Activated CD4-positive, alpha-beta T cell treated with anti-CD3 and anti-CD28 coated beads, Interleukin-2, amount 10 ng/mL, durations not matched to agents 24 days and 14 days (primary cell): ENCODE results near the gene CDC45. TPM values are rescaled to one million over a fixed set of nuclear protein-coding genes. Genes with fewer than 3 reads are reported as not detected.

Experiments
- DNase-seq: peaks from one replicate; pipeline ENCODE4 v3.0.0; 2022
- H3K27ac Mint-ChIP-seq: one replicate; pipeline ENCODE4 v1.8.0; 2022; ENCODE audit warnings: mild to moderate bottlenecking, mixed read lengths
- H3K27me3 Mint-ChIP-seq: one replicate; pipeline ENCODE4 v1.8.0; 2022; ENCODE audit warnings: mixed read lengths
- H3K36me3 Mint-ChIP-seq: one replicate; pipeline ENCODE4 v1.8.0; 2022; ENCODE audit warnings: low read depth, mild to moderate bottlenecking, mixed read lengths
- H3K4me1 Mint-ChIP-seq: one replicate; pipeline ENCODE4 v1.8.0; 2021; ENCODE audit warnings: mixed read lengths
- H3K4me3 Mint-ChIP-seq: one replicate; pipeline ENCODE4 v1.8.0; 2022; ENCODE audit warnings: mild to moderate bottlenecking, moderate library complexity, mixed read lengths
- H3K9me3 Mint-ChIP-seq: one replicate; pipeline ENCODE4 v1.8.0; 2021; ENCODE audit warnings: mixed read lengths
- intact Hi-C: fragments of 100-400 bp; cut with micrococcal nuclease; formaldehyde crosslinking; loops from one replicate; pipeline ENCODE4 v1.15.1; 2023
- total RNA-seq: library from RNA; stranded (reverse); gene quantifications from 2 replicates; pipeline ENCODE4 v1.2.3, GENCODE V29; 2022

The CDC45 gene
- total RNA-seq, 1 donor from 2014 or later = 123 TPM

DNA sequence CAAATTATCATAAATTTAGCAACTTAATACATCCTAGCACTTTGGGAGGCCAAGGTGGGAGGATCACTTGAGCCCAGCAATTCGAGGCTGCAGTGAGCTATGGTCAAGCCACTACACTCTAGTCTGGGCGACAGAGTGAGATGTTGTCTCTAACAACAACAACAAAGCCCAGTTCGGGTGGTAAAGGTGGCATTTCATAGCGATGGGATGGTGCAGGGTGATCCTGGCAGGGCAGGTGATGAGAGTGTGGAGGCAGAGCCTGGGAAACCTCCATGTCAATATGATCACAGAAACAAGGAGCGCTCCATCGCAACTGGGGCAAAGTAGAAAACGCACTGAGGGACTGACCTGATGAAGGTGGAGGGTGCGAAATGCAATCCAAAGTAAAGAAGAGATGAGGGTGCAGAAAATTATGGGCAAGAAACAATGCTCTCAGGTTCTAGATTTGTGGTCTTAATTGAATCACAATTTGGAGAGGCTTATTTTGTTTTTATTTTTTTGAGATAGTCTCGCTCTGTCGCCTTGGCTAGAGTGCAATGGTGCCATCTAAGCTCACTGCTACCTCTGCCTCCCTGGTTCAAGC, 77.3 kb downstream of the CDC45 start:
- DNase-seq = no peak
- Mint-ChIP-seq H3K9me3 (no peaks in the 10 kb centered on the region), H3K27me3 (peaks cover 9% of the 10 kb centered on the region), H3K27ac (no peak overlapping the region), H3K4me3 (no peak overlapping the region), H3K36me3 (no peaks in the 10 kb centered on the region), H3K4me1 (no peaks in the 10 kb centered on the region)
- intact Hi-C loops = no loop called here

DNA sequence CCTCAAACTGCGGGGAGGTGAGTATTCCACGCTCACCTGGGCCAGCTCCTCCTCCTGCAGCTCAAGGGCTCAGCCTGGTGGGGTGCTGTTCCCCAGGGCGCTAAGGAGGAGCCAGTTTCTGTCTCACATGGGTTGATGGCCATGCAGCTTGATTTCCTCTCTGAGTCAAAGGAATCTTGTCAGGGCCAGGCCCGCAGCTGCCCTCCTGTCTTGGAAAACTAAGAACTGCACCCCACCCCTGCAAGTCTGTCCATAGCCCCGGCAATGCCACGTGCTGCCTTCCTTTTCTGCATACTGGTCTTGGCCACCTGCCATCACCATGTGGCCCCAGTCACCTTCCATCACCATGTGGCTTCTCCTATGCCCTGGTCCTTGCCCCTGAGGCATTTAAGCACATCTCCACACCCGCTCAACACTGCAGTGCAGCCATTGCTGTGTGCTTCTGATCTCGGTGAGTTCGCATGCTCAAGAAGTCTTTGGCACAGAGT, 79.6 kb downstream of the CDC45 start:
- no peaks in the 10 kb centered on the region for H3K4me1 Mint-ChIP-seq
- no peak for DNase-seq
- intact Hi-C loops = no loop called here
- no peaks in the 10 kb centered on the region for H3K36me3 Mint-ChIP-seq
- H3K27ac Mint-ChIP-seq = no peak overlapping the region
- no peaks in the 10 kb centered on the region for H3K9me3 Mint-ChIP-seq
- peaks cover 4% of the 10 kb centered on the region for H3K27me3 Mint-ChIP-seq
- no peak overlapping the region for H3K4me3 Mint-ChIP-seq

- Mint-ChIP-seq H3K36me3 (no peaks in the 10 kb centered on the region), H3K4me1 (no peaks in the 10 kb centered on the region), H3K27ac (no peak overlapping the region), H3K27me3 (peaks cover 2% of the 10 kb centered on the region), H3K9me3 (no peaks in the 10 kb centered on the region), H3K4me3 (no peak overlapping the region)
- no peak for DNase-seq
- intact Hi-C loops = no loop called here
Measured at GRCh38 chr22:19559956-19560355, 80.2 kb downstream of the CDC45 start.

GRCh38 chr22:19565382-19566278, 85.9 kb downstream of the CDC45 start:
- Mint-ChIP-seq H3K36me3 (no peaks in the 10 kb centered on the region), H3K4me3 (no peak overlapping the region), H3K4me1 (peaks cover 8% of the 10 kb centered on the region), H3K9me3 (no peaks in the 10 kb centered on the region), H3K27me3 (no peaks in the 10 kb centered on the region), H3K27ac (no peak overlapping the region)
- intact Hi-C loops = no loop called here
- no peak for DNase-seq

- Mint-ChIP-seq H3K27ac (no peak overlapping the region), H3K36me3 (no peaks in the 10 kb centered on the region), H3K27me3 (no peaks in the 10 kb centered on the region), H3K4me1 (peaks cover 8% of the 10 kb centered on the region), H3K4me3 (no peak overlapping the region), H3K9me3 (no peaks in the 10 kb centered on the region)
- intact Hi-C loops = no loop called here
- no peak for DNase-seq
Measured at GRCh38 chr22:19566279-19567156, 86.8 kb downstream of the CDC45 start.

- Mint-ChIP-seq H3K27ac (no peak overlapping the region), H3K4me1 (peaks cover 8% of the 10 kb centered on the region), H3K36me3 (no peaks in the 10 kb centered on the region), H3K4me3 (no peak overlapping the region), H3K9me3 (no peaks in the 10 kb centered on the region), H3K27me3 (no peaks in the 10 kb centered on the region)
- intact Hi-C loops = no loop called here
- DNase-seq = no peak
Measured at GRCh38 chr22:19567157-19568009, 87.7 kb downstream of the CDC45 start.

DNA sequence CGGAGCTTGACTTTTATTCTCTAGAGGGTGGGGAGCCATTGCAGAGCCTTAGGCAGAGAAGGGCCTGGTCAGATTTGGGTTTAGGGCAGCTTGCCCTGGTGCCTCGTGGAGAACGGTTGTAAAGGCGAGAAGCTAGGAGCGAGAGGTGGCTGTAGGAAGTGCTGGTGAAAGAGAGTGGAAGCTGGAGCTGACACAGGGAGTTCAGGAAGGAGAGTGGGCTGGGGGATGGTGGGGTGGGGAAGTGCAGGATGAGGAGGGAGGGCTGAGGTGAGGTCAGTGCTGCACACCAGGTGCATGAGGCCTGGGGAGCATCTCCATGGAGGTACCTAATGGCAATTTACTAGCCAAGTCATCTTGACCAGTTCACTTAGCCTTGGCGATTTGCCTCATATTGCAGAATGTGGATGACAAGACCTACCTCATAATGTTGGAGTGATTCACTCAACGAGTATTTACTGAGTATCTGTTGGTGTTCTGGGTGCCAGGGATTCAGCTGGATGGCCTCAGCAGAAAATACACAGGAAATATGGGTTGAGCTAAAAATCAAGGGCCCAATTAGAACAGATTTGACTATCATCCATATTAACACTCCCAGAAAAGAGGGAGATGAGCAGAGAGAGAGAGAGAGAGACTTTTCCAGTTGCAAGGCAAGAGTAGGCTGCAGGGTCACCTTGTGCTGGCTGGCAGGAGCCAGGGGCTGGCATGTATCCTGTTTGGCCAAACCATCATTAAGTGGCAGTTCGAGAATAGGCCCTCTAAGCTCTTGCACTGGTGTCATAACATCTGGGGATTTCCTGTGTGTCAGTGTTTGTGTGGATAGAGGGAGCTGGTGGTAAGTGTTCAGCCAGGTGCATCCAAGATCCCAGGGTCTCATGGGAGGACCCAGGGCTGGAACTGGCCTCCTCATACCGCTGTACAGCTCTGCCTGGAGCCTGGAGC, 88.9 kb downstream of the CDC45 start:
- no peaks in the 10 kb centered on the region for H3K9me3 Mint-ChIP-seq
- H3K27ac Mint-ChIP-seq = no peak overlapping the region

DNA sequence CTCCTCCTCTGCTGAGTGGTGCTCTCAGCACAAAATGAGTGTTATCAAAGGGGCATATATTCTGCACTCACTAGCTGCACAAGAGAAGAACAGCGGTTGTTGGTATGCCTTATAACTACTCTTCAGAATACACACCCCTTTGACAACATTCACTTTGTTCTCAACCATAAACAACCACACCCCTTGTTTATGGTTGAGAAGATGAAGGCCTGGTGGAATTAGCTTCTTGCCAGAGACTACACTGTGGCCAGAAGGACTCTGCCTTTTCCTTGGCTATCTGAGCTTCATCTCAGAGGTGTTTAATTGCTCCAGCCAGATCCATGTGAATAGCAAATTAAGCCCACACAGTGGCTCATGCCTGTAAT, 89.5 kb downstream of the CDC45 start:
- Mint-ChIP-seq H3K9me3 (no peaks in the 10 kb centered on the region), H3K27me3 (no peaks in the 10 kb centered on the region), H3K36me3 (no peaks in the 10 kb centered on the region), H3K4me3 (no peak overlapping the region), H3K4me1 (peaks cover 8% of the 10 kb centered on the region), H3K27ac (no peak overlapping the region)
- intact Hi-C loops = no loop called here
- DNase-seq = no peak

More for the DNA sequence above, 88.9 kb downstream of the CDC45 start:
- no peaks in the 10 kb centered on the region for H3K27me3 Mint-ChIP-seq
- DNase-seq = no peak
- peaks cover 8% of the 10 kb centered on the region for H3K4me1 Mint-ChIP-seq
- no peaks in the 10 kb centered on the region for H3K36me3 Mint-ChIP-seq
- intact Hi-C loops = no loop called here
- no peak overlapping the region for H3K4me3 Mint-ChIP-seq

GRCh38 chr22:19569976-19570375, 90.3 kb downstream of the CDC45 start:
- H3K36me3 Mint-ChIP-seq = no peaks in the 10 kb centered on the region
- no peak overlapping the region for H3K27ac Mint-ChIP-seq
- H3K9me3 Mint-ChIP-seq = no peaks in the 10 kb centered on the region
- no peaks in the 10 kb centered on the region for H3K27me3 Mint-ChIP-seq
- peaks cover 8% of the 10 kb centered on the region for H3K4me1 Mint-ChIP-seq
- intact Hi-C loops = loop anchor here (10.0 kb wide), 1 partner anchor 125 kb away; the partner anchor contains the start of gene C22orf39
- H3K4me3 Mint-ChIP-seq = no peak overlapping the region
- no peak for DNase-seq

Other genes with a start within 250 kb of the CDC45 start
- gene CLTCL1, start 188.2 kb upstream of the CDC45 start, total RNA-seq = 0.43 and 1.3 TPM in 2 replicates
- gene HIRA, start 48.2 kb upstream of the CDC45 start, total RNA-seq = 42.6 and 45.0 TPM in 2 replicates
- 35.2 and 37.6 TPM in 2 replicates for gene MRPL40, start 47.4 kb upstream of the CDC45 start, total RNA-seq
- gene C22orf39, start 32.2 kb upstream of the CDC45 start, total RNA-seq = 25.7 and 28.5 TPM in 2 replicates
- gene UFD1, start 727 bp upstream of the CDC45 start, total RNA-seq = 96.2 and 99.9 TPM in 2 replicates
- gene CLDN5, start 44.5 kb downstream of the CDC45 start, total RNA-seq = 0.44 and 0.71 TPM in 2 replicates
- gene SEPTIN5, start 234.6 kb downstream of the CDC45 start, total RNA-seq = 0.44 and 1.4 TPM in 2 replicates
- not detected in 2 replicates for gene GP1BB, start 243.6 kb downstream of the CDC45 start, total RNA-seq